Neural cell (in vitro differentiated cells): ENCODE data around the gene DUSP14. TPM values are rescaled to one million over a fixed set of nuclear protein-coding genes. Genes with fewer than 3 reads are reported as not detected.

ENCODE experiments used
- H2AFZ ChIP-seq: fragments of 200-600, 300-800 bp; sonication (generic), shearing (Covaris generic); 2 replicates; pipeline ENCODE4 v1.6.0; 2014; ENCODE audit warnings: low read depth, mild to moderate bottlenecking, antibody characterized with exemption, low read length, moderate library complexity
- H3F3A ChIP-seq: fragments of 200-600 bp; shearing (Covaris generic); 2 replicates; pipeline ENCODE4 v1.6.1; 2016; ENCODE audit warnings: mild to moderate bottlenecking, moderate library complexity, mixed read lengths, antibody characterized with exemption, low read length; ENCODE audit not compliant: insufficient read depth, poor library complexity, severe bottlenecking
- H3K27ac ChIP-seq: fragments of 200-600, 300-800 bp; sonication (generic), shearing (Covaris generic); 2 replicates; pipeline ENCODE4 v1.5.1; 2014; ENCODE audit warnings: mild to moderate bottlenecking, low read length, moderate library complexity
- H3K27me3 ChIP-seq: fragments of 300-800, 200-600 bp; sonication (generic), shearing (Covaris generic); 2 replicates; pipeline ENCODE4 v1.6.0; 2014; ENCODE audit warnings: mild to moderate bottlenecking, low read depth, low read length, moderate library complexity; ENCODE audit not compliant: insufficient read depth
- H3K36me3 ChIP-seq: fragments of 300-800, 200-600 bp; sonication (generic), shearing (Covaris generic); 2 replicates; pipeline ENCODE4 v1.5.1; 2014; ENCODE audit warnings: mild to moderate bottlenecking, antibody characterized with exemption, low read length, moderate library complexity; ENCODE audit not compliant: insufficient read depth
- H3K4me2 ChIP-seq: fragments of 300-800, 200-600 bp; sonication (generic), shearing (Covaris generic); 2 replicates; pipeline ENCODE4 v1.6.0; 2014; ENCODE audit warnings: mild to moderate bottlenecking, low read length
- H3K4me3 ChIP-seq: fragments of 300-800, 200-600 bp; sonication (generic), shearing (Covaris generic); 2 replicates; pipeline ENCODE4 v1.5.1; 2014; ENCODE audit warnings: mild to moderate bottlenecking, low read length, moderate library complexity
- H3K79me2 ChIP-seq: fragments of 200-600 bp; shearing (Covaris generic); replicated peaks from 2 replicates; pipeline ENCODE4 v1.6.0; 2014; ENCODE audit warnings: mild to moderate bottlenecking, low read length, moderate library complexity; ENCODE audit not compliant: insufficient read depth
- H3K9ac ChIP-seq: fragments of 300-800, 200-600 bp; sonication (generic), shearing (Covaris generic); 2 replicates; pipeline ENCODE4 v1.6.1; 2016; ENCODE audit warnings: mild to moderate bottlenecking, low read length, mixed read lengths
- H3K9me2 ChIP-seq: fragments of 200-600 bp; shearing (Covaris generic); 2 replicates; pipeline ENCODE4 v1.6.1; 2016; ENCODE audit warnings: mild to moderate bottlenecking, low read length, mixed read lengths; ENCODE audit not compliant: insufficient read depth
- H3K9me3 ChIP-seq: fragments of 200-600, 300-800 bp; sonication (generic), shearing (Covaris generic); 2 replicates; pipeline ENCODE4 v1.6.1; 2016; ENCODE audit warnings: mild to moderate bottlenecking, mixed run types, low read length, moderate library complexity, mixed read lengths
- H4K20me1 ChIP-seq: fragments of 200-600 bp; shearing (Covaris generic); 2 replicates; pipeline ENCODE4 v1.6.1; 2016; ENCODE audit warnings: mild to moderate bottlenecking, mixed run types; ENCODE audit not compliant: insufficient read depth
- EP300 ChIP-seq: fragments of 450-650 bp; conservative IDR thresholded peaks from 2 replicates; pipeline ENCODE4 v1.6.1; 2014; ENCODE audit warnings: antibody characterized with exemption, mild to moderate bottlenecking, moderate library complexity; ENCODE audit not compliant: poor library complexity, severe bottlenecking
- SMC3 ChIP-seq: fragments of 450-650 bp; conservative IDR thresholded peaks from 2 replicates; pipeline ENCODE4 v1.6.1; 2014; ENCODE audit warnings: antibody characterized with exemption, mild to moderate bottlenecking, moderate library complexity; ENCODE audit not compliant: poor library complexity
- TAF1 ChIP-seq: IDR thresholded peaks from 2 replicates; pipeline ENCODE4 v1.6.1; 2012; ENCODE audit warnings: low read depth
- polyA plus RNA-seq: library from polyadenylated mRNA; depleted of rRNA; stranded (reverse); fragments of >200 nt; gene quantifications from 2 replicates; pipeline ENCODE4 v1.2.3, GENCODE V29; 2014

Gene DUSP14
- polyA plus RNA-seq, 1 donor from 2014 or later: 19.7 TPM

DNA sequence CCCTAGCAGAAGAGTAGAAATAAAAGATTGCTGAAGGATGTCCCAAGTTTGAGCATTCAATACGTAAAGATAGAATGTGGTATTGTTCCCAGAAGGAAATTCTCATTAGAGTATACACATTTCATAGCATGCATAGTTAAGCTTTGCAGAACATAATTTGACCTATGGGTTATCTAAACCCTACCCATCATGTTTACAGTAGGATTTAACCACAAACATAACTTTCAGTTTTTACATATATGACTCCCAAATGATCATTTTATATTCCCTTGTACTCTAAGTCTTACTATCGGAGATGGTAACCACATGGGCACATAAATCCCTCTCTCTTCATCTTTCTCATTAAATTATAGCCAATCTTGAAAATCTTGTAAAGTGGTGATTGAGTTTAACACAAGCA lies 68.6 kb downstream of the DUSP14 start:
- no peak overlapping the region for H3K27ac ChIP-seq
- TF ChIP-seq EP300: no peak
- TF ChIP-seq SMC3: no peak
- H2AFZ ChIP-seq: no peak overlapping the region
- H3K27me3 ChIP-seq: no peaks in the 10 kb centered on the region
- H3K4me3 ChIP-seq: no peak overlapping the region
- H3F3A ChIP-seq: no peaks in the 10 kb centered on the region
- H3K4me2 ChIP-seq: no peak overlapping the region
- no peaks in the 10 kb centered on the region for H3K9me2 ChIP-seq
- H3K9me3 ChIP-seq: no peaks in the 10 kb centered on the region
- H3K79me2 ChIP-seq: no peaks in the 10 kb centered on the region
- peaks cover 5% of the 10 kb centered on the region for H3K36me3 ChIP-seq
- H3K9ac ChIP-seq: no peak overlapping the region
- H4K20me1 ChIP-seq: no peaks in the 10 kb centered on the region

DNA sequence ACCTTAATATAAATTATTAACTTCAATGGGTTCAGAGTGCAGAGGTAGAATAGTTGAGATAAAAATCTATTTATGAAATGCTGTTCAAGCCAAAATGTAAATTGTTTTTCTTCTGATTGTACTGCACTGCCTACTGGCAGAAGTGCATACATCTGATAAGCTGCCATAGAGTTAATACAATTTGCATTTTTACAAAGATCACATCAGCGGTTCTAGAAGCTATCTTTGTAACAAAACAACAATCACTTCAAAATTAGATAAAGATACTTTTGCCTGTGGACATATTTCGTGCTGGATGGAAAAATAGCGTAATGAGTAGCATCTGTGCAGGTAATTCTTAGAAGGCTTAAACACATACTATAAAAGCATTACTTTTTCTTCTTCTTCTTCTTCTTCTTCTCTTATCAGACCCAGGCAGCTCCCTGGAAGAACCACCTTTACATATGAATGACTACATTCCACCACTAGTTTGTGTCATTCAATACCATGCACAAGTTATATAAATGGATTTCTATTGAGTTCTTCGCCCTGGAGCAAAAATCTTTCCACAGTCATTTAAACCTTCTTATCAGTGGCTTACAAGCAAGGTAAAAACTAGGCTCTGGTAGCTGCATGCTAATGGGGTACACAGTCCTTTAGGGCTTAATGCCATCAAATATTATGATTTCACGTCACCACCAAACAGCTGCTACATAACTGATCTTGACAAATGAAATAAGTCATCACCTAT lies 72.5 kb downstream of the DUSP14 start:
- H3K36me3 ChIP-seq: peaks cover 11% of the 10 kb centered on the region
- no peaks in the 10 kb centered on the region for H3K27me3 ChIP-seq
- no peak overlapping the region for H2AFZ ChIP-seq
- no peak overlapping the region for H3K27ac ChIP-seq
- H3K9ac ChIP-seq: no peak overlapping the region
- H3K4me3 ChIP-seq: no peak overlapping the region
- H3K9me2 ChIP-seq: no peaks in the 10 kb centered on the region
- no peak for TF ChIP-seq TAF1
- no peaks in the 10 kb centered on the region for H3F3A ChIP-seq
- no peaks in the 10 kb centered on the region for H4K20me1 ChIP-seq
- no peaks in the 10 kb centered on the region for H3K9me3 ChIP-seq
- H3K79me2 ChIP-seq: no peaks in the 10 kb centered on the region
- H3K4me2 ChIP-seq: no peak overlapping the region

Other genes starting within 250 kb of the DUSP14 start
- not detected in 2 replicates for gene C17orf78, start 113.9 kb upstream of the DUSP14 start, polyA plus RNA-seq
- 38.4 and 41.7 TPM in 2 replicates for gene ACACA, start 83.1 kb upstream of the DUSP14 start, polyA plus RNA-seq
- gene TADA2A, start 83.0 kb upstream of the DUSP14 start, polyA plus RNA-seq: 23.5 and 32.0 TPM in 2 replicates
- 16.1 and 20.5 TPM in 2 replicates for gene SYNRG, start 119.5 kb downstream of the DUSP14 start, polyA plus RNA-seq
- 29.7 and 33.5 TPM in 2 replicates for gene DDX52, start 153.6 kb downstream of the DUSP14 start, polyA plus RNA-seq